ENCODE data around the gene UNC5C. TPM values are rescaled to one million over a fixed set of nuclear protein-coding genes. Genes with fewer than 3 reads are reported as not detected.
A peak's percentile ranks its signal among the peaks of the same experiment; 100 is the strongest.

Gene UNC5C
- total RNA-seq, 1 donor from 2014 or later, result 0.39 TPM

GRCh38 chr4:95318044-95318443 lies 230.7 kb downstream of the UNC5C start:
- Histone ChIP-seq H2AFZ (replicated peaks) (no peak overlapping the region), H3F3A (ENCODE audit: low read depth) (no peaks in the 10 kb centered on the region), H3K4me3 (no peak overlapping the region), H3K27ac (no peak overlapping the region), H3K27me3 (no peaks in the 10 kb centered on the region), H3K9me3 (ENCODE audit: low read depth) (no peaks in the 10 kb centered on the region), H3K36me3 (no peaks in the 10 kb centered on the region), H3K4me2 (no peak overlapping the region), H4K20me1 (ENCODE audit: low read depth) (no peaks in the 10 kb centered on the region), H3K9ac (no peak overlapping the region), H3K4me1 (no peaks in the 10 kb centered on the region), H3K79me2 (ENCODE audit: low read depth) (no peaks in the 10 kb centered on the region)
- H3K4me1 Mint-ChIP-seq, result peaks cover 33% of the 10 kb centered on the region
- peaks cover 14% of the 10 kb centered on the region for H3K36me3 Mint-ChIP-seq
- peaks cover 3% of the 10 kb centered on the region for H3K27me3 Mint-ChIP-seq (ENCODE audit: insufficient read depth, low read depth)
- H3K4me3 Mint-ChIP-seq, result no peak overlapping the region
- no peak for DNase-seq (ENCODE audit: low spot score)
- H3K9me3 Mint-ChIP-seq, result peaks cover 1% of the 10 kb centered on the region
- TF ChIP-seq EZH2 (IDR thresholded peaks at IDR 0.05), result no peak
- TF ChIP-seq CTCF (IDR thresholded peaks at IDR 0.05), result no peak
- no peak for TF ChIP-seq EZH2phosphoT487 (IDR thresholded peaks at IDR 0.05)
- no peak overlapping the region for H3K27ac Mint-ChIP-seq

- H3K4me2 ChIP-seq, result no peak overlapping the region
- H3K4me1 ChIP-seq, result no peaks in the 10 kb centered on the region
- no peaks in the 10 kb centered on the region for H3K27me3 ChIP-seq
- peaks cover 3% of the 10 kb centered on the region for H3K27me3 Mint-ChIP-seq (ENCODE audit: insufficient read depth, low read depth)
- no peaks in the 10 kb centered on the region for H4K20me1 ChIP-seq (ENCODE audit: low read depth)
- DNase-seq (ENCODE audit: low spot score), result peak; percentile 1
- H3F3A ChIP-seq (ENCODE audit: low read depth), result no peaks in the 10 kb centered on the region
- H3K4me3 ChIP-seq, result no peak overlapping the region
- H3K4me3 Mint-ChIP-seq, result peak overlapping the region; percentile 27
- peaks cover 33% of the 10 kb centered on the region for H3K4me1 Mint-ChIP-seq
- H3K27ac ChIP-seq, result no peak overlapping the region
- no peaks in the 10 kb centered on the region for H3K79me2 ChIP-seq (ENCODE audit: low read depth)
- no peaks in the 10 kb centered on the region for H3K9me3 ChIP-seq (ENCODE audit: low read depth)
- no peaks in the 10 kb centered on the region for H3K36me3 ChIP-seq
- TF ChIP-seq EZH2phosphoT487 (IDR thresholded peaks at IDR 0.05) (no peak), EZH2 (IDR thresholded peaks at IDR 0.05) (no peak), CTCF (IDR thresholded peaks at IDR 0.05) (no peak)
- peaks cover 11% of the 10 kb centered on the region for H3K36me3 Mint-ChIP-seq
- peak overlapping the region; percentile 41 for H2AFZ ChIP-seq (replicated peaks)
- H3K9ac ChIP-seq, result no peak overlapping the region
- H3K27ac Mint-ChIP-seq, result peak overlapping the region; percentile 89
- H3K9me3 Mint-ChIP-seq, result no peaks in the 10 kb centered on the region
These were observed 231.5 kb downstream of the UNC5C start for GRCh38 chr4:95317085-95317793.

GRCh38 chr4:95314573-95314972 lies 234.2 kb downstream of the UNC5C start:
- Histone ChIP-seq H4K20me1 (ENCODE audit: low read depth) (no peaks in the 10 kb centered on the region), H3K4me2 (no peak overlapping the region), H3F3A (ENCODE audit: low read depth) (no peaks in the 10 kb centered on the region), H3K36me3 (no peaks in the 10 kb centered on the region), H3K4me3 (no peak overlapping the region), H3K27ac (no peak overlapping the region), H3K4me1 (no peaks in the 10 kb centered on the region), H2AFZ (replicated peaks) (no peak overlapping the region), H3K79me2 (ENCODE audit: low read depth) (no peaks in the 10 kb centered on the region), H3K9ac (no peak overlapping the region), H3K27me3 (no peaks in the 10 kb centered on the region), H3K9me3 (ENCODE audit: low read depth) (no peaks in the 10 kb centered on the region)
- no peak overlapping the region for H3K4me3 Mint-ChIP-seq
- peaks cover 2% of the 10 kb centered on the region for H3K9me3 Mint-ChIP-seq
- DNase-seq (ENCODE audit: low spot score), result no peak
- H3K27ac Mint-ChIP-seq, result no peak overlapping the region
- TF ChIP-seq CTCF (IDR thresholded peaks at IDR 0.05) (no peak), EZH2 (IDR thresholded peaks at IDR 0.05) (no peak), EZH2phosphoT487 (IDR thresholded peaks at IDR 0.05) (no peak)
- H3K4me1 Mint-ChIP-seq, result peaks cover 31% of the 10 kb centered on the region
- H3K27me3 Mint-ChIP-seq (ENCODE audit: insufficient read depth, low read depth), result no peaks in the 10 kb centered on the region
- peaks cover 11% of the 10 kb centered on the region for H3K36me3 Mint-ChIP-seq

Measured in neural progenitor cell (in vitro differentiated cells).